HG03378 (cell line): ENCODE results near the gene DYTN.
"Not testable (repeated sequence)": the region's sequence is repeated elsewhere in the genome, so short reads cannot be mapped to it uniquely, and the experiment has no call there.

ENCODE experiments used
- ATAC-seq: cut with Tn5 transposase; IDR thresholded peaks from one replicate; pipeline ENCODE4 v1.9.1; 2021; ENCODE audit warnings: mild to moderate bottlenecking, moderate library complexity; ENCODE audit not compliant: unreplicated experiment

Gene DYTN, protein sequence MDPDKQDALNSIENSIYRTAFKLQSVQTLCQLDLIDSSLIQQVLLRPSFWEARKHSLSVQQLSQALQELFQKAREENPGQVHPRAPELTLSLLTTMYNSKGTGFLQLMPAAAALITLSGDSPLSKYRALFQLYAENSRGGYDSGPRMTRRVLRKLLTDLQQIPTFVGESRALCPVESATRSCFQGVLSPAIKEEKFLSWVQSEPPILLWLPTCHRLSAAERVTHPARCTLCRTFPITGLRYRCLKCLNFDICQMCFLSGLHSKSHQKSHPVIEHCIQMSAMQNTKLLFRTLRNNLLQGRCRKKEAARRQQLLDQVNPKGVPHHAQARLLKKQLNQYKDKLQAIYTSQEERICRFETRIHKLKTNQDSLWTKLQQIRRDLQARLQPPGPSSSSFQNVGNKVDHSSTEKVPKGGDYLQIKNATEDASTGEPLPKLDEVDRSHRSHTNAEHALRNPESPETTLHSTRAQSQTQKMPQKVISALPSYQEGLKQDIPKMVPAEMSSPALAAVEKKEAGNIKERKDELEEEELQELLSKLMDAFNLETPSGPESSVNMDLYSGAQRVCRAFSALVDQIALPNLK

DNA sequence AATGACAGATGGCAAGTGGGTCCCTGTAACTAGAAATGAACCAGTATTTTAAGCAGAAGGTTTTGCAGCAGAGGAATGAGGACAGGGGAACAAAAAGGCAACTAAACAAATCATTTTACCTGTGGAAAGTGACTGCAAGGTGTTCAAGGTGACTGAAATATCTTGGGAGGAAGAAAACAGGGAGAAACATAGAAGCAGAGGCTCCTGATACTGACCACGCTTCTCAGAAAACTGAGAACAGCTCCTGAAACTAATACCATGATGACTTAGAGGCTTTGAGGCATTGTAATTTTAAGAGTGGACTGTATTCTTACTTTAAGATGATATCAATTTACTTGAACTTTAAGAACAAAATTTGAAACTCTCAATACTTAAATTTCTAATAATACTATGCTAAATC, at the start of gene DYTN:
Gene DYTN, minus strand, starts transcription at position 101 of the 400 bp plus-strand sequence. CDS start 117 bp downstream, outside the sequence.
- ATAC-seq = no peak

DNA sequence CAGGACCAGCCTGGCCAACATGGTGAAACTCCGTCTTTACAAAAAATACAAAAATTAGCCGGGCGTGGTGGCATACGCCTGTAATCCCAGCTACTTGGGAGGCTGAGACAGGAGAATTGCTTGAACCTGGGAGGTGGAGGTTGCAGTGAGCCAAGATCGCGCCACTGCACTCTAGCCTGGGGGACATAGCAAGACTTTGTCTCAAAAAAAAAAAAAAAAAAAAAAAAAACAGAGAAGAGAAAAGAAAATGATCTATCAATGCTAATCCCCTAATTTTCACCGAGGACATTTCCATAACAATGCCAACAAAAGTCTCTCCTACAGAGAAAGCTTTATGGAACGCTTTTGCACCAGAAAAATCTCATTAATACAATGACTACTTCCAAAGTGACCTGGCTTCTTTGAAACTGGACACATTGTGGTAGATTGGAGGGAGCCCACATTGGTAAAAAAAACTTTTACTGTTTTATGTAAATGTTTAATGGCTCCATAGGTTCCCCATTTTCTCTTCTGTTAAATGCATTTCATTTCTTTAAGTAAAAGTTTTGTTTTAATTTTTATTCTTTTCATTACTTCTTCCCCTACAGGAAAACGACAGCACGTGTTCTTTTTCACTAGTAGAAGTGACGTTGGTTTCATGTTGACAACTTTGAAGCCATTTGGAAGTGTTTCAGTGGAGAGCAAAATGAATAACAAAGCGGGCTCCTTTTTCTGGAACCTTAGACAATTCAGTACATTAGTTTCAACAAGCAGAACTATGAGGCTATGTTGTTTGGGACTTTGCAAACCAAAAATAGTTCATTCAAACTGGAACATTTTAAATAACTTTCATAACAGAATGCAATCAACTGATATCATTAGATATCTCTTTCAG, 48.1 kb upstream of the DYTN start:
- no peak for ATAC-seq

DNA sequence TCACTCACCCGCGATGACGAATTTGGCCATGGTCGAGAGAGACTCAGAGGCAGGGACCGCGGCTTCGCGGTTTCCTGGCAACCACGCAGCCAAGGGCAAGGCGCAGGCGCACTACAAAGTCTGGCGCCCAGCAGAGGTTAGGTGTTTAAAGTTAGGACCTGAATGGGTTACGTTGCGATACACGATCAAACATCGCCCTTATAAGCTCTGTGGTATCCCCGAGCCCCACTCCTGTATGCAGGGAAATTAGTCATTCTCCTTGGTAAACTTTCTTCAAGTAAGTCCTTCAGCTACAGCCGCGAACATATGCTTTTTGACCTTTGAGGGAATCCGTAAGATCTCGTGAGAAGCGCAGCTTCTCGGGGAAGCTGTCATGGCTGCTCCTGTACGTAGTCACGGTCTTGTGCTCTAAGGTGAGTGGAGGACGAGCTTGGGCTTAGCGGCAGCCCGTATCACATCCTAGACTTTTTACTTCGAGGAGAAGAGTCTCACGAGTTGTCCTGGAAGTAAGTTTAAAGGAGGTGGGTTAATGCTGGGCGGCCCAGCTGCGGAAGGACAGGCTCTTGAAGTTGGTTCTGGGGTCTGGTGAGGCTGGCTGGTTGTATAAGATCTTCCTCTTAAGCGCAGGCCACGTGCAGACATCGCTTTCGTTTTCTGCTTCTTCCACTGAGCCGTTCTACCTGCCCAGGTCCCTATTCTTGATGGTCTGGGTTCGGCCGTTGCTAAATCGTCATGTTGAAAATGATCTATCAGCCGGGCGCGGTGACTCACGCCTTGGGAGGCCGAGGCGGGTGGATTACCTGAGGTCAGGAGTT, 47.3 kb upstream of the DYTN start, which contains the start of the genes FASTKD2 and MDH1B:
Gene FASTKD2, plus strand, starts transcription at position 365 of the 815 bp plus-strand sequence. CDS start 1,088 bp downstream, outside the sequence.
Gene MDH1B, minus strand, starts transcription at position 87 of the 815 bp plus-strand sequence. Its CDS starts 57 bp downstream, at position 30.
- peak; percentile 90 for ATAC-seq

DNA sequence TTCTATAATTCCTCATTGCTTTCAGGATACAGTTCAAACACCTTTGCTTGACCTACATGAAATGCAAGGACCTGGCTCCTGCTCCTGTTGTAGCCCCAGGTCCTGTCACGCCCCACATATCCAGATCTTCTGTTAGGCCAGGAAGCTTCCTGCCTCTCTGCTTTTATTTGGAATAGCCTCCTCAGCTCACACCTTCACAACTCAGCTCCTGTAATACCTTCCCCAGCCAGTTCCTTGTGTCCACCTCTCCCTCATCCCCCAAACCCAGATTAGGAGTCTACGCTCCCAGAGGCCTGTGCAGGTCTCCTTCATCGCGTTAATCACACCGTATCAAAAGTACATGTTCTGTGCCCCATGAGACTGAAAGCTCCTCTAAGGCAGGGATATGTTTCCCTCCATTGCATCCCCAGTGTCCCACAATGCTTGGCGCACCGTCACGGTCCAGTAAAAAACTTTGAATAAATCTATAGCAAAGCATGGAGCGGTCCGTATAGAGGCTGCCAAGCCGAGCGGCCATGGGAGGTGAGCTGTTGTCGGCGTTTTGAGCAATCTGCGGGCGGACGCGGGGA, 46.6 kb upstream of the DYTN start:
- no peak for ATAC-seq

DNA sequence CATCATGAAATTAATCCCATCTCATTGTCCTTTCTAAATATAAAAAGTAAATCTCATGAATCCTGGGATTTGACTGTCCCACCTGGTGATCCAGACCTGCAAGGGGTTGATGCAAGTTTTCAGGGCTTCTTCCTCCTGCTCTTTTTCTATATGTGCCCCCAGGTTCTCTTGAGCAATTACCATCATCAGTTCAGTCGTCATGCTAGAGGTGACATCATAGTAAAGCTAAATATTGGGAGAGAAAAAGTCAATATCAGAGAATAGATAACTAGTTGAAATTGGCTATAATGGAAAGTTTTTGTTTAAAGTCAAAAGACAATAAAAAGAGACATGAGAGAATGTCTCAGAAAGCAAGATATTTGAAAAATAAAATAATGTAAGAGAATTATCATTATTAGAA, 38.6 kb upstream of the DYTN start:
- no peak for ATAC-seq

DNA sequence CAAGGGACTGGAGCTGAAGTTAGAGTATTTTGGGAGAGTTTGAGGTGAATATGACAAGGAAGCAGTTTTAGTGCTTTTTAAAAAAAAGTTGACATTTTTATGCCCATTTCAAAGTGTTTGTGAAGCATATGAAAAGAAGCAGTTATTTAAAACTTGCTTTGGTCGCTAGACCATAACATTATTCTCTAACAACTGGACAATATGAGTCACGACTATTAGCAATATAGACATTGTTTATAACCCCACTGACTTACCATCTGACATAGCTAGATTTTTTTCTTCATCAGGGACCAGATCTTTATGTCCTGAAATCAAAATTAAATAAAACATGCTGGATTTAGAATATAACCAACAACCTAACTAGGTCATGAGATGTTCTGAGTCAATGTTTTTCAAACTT, 22.6 kb upstream of the DYTN start:
- ATAC-seq = no peak

DNA sequence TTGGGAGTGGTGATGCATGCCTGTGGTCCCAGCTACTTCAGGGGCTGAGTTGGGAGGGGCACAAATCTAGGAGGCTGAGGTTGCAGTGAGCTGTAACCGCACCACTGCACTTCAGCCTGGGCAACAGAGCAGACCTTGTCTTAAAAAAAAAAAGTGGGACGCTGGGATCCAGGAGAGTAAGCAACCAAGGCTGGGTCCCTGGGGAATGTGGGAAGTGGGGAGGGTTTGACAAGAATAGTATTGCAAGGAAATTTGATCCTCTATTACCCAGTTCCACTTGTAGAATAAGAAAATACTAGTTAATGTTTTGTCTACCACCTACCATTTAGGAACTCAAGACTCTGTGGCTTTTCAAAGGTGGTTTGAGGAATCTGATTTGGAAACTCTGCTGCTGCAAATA, 21.1 kb upstream of the DYTN start:
- ATAC-seq = no peak

DNA sequence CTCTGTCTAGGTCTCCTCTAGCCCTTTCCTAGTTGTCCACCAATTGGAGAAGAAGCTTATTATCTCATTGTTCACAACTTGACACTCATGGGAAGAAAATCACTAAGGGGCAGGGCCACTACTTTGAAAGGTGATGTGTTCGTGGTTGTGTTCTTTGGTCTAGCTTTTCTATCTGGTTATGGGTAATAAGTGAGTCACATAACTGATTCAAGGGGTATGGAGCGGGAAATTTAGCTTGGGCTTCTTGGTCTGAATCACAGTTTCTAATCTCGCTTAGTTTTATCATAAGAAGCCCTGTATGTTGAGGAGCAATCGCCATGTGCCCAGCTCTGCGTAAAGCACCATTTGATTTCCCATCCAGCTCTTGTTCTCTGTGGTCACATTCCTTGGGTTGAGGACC, 18.7 kb upstream of the DYTN start:
- no peak for ATAC-seq

DNA sequence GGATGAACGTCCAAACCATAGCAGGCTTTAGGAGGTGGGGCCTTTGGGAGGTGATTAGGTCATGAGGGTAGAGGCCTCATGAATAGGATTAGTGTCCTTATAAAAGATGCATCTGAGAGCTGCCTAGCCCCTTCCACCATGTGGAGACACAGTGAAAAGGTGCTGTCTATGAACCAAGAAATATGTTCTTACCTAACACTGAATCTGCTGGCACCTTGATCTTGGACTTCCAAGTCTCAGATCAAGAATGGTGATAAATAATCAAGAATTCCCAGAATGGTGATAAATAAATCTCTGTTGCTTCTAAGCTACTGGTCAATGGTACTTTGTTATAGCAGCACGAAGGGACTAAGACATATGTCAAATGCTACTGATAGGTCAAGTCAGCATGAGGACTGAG, 15.1 kb upstream of the DYTN start:
- no peak for ATAC-seq

DNA sequence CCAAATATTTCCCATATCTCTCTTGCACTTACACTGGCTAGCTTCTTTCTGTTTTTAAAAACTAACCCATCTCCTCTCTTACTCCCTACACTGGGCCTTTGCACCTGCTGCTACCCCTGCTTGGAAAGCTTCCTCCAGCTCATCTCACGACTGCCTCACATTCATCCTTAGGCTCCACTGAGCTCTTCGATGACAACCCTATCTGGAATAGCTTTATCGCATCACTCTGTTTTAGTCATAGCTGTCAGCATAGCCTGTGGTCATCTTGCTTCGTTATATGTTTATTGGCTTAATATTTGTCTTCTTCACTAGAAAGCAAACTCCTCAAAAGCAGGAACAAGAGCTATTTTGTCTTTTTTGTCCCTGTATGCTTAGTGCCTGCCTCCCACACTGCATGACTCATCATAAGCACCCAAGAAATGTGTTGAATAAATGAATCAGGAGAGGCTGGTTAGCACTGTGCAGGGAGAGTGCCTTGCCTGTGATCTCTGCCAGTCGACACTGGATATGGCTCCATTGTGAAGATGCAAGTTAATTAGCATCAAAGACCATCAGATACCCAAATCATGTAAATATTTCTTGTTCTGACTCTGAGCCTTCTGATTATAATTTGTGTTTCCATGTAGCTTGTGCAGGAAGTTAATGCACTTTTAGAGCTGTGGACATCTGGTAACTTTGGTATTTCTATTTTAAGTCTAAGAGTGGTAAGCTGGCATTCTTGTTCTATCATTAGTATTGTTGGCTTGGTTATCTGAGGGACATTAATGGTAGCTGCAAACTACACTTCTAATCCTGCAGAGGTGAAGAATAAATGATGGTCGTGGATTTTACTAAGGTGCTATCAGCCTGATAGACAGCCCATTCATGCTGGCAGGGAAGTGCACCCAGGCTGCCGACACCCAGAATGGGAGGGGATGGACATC, 10.3 kb upstream of the DYTN start:
- ATAC-seq = no peak

DNA sequence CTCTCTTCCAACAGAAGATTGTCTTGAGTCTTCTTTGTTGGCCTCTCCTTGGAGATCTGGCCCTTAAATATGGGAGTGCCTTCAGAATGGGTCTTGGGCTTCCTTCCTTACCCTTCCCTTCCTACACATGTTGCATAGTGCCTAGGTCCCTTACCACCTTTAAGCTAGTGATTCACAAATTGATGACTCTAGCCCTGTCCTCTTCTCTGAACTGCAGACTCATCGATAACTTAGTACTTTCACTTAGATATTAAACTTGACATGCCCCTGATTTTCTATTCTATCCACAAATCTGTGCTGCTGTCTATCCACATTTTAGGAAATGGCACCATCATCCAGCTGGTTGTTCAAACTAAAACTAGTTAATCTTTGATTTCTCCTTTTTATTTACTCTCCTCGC, 9.1 kb upstream of the DYTN start:
- no peak for ATAC-seq

DNA sequence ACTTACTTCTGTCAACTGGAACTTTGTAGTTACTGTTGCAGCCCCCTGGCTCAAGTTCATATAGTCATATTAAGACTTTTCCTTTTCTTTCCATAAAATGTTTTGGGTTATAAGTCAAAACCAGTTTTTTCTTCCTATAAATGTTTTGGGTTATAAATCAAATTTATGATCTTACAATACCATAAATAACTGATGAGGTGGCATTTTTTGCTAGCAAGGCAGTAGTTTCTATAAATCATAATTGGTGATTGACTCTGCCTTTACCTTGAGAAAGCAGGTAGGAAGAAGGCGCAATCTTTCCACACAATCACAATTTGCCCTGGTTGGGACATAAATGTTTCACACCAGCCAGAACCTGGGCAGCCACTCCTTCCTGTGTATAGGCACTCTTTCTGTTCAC, 5.1 kb upstream of the DYTN start:
- no peak for ATAC-seq

DNA sequence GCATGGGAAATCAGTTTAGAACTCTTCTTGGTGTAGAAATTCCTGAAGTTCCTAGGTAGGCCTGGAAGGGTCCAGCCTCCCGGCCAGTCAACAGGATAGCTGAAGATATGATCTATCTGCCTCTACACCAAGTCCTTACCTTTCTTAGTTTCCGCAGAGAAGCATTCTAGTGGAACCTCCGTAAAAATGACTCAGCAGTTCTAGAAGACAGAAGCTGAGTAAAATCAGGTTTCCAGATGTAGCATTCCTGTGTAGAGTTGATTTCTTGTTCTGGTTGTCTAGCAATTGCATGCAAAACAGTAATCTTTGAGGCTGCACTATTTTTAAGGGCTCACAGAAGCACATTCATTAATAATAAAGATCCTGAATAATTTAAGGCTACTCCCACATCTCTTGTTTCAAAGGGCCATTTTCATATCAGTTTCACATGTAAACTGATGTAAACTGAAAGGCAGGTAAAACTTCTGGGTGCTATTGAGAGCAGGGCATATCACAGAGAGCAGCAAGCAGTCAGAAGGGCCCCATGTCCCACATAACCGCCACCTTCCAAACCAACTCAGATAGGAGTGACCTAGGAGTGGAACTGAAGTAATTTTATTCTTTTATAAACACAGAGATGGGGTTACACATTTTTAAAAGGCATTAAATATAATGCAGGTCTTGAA, 3.2 kb upstream of the DYTN start:
- ATAC-seq = peak; percentile 92

DNA sequence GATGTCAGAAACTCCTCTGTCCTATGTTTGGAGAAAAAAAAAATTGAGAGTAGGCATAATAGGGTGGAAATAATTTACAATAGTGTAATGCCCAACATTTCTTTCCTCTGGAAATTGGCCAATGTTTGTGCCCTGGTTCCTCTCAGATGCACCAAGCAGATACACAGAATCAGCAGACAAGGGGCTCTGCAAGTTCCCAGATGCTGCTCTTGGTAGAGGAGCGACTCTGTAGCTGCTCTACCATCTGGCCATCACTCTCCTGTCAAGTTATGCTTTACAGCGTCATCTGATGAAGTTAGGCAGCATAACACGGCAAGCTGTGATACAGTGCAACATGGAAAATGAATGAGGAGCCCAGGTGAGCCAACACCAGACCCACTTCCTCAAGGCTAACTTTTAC, 1.6 kb downstream of the DYTN start:
- no peak for ATAC-seq

DNA sequence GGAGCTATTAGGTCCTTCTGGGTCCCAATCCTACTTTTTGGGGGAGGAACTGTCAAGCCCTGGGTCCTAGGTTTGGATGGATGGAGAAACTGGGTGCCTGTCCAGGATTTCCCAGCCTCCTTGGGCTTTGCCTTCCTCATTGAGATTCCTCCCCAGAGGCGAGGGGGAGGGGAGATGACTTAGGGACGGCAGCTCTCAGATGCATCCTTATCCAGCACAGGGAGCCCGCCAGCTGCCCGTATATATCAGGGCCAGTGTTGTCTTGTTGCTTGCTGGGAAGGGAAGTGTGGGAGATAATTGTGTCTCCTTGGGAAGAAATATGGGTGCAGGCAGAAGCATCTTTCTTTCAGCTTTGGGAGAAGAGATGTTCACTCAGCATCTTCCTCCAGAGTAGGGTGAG, 3.0 kb downstream of the DYTN start:
- ATAC-seq = not testable (repeated sequence)

DNA sequence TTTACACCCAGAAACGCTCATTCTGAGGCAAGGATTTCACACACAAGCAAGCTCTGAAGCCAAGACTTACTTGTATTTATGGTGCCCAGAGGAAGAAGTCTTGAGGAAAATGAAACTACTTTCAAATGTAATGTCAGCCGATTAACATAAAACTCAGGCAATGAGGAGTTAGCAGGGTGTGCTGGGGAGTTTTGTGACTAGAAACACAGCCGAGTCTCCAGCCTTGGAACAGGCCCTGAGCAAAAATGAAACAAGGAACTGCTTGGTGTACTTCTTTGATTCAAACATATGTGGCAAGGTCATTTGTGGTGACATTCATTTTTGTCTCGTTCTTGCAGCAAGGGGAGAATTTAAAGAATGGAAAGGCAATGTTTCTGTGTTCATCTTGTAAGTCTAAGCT, 4.5 kb downstream of the DYTN start:
- ATAC-seq = peak; percentile 83

DNA sequence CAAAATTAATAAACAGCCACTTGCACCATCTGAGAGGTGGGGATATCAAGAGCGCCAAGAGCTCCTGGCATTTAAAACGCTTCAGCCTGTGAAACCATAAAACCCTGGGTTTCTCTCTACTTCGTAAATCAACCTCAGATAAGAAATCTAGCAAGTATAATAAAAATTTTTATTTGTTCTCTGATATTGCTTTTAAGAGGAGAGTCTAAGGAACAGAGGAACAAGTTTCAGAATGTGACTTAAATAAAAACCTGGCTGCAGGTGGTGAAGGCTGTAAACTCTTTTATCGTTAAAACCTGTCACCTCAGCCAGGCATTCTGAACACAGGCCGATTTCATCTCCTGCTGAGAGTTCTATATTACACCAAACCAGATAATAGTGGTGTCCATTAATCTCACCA, 9.9 kb downstream of the DYTN start:
- no peak for ATAC-seq

DNA sequence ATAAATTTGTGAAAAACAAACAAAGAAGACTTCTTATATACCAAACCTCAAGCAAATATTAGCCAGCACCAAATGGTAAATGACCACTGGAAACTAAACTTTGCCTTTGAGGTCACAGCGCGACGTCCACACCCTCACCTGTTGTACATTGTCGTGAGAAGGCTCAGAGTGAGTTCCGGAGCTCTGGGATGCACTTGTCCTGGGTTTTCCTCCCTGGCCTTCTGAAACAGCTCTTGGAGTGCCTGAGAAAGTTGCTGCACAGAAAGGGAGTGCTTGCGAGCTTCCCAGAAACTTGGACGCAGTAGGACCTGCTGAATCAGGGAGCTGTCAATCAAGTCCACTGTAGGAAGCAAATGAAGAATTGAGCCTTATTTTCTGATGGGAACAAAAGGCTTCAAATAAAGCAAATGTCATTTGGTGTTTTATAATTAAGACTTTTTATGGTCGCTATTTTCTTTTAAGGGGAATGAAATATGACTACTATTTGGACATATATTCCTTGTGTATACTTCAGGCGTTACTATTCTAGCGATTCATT, 11.0 kb downstream of the DYTN start:
- ATAC-seq = no peak
